ELF-1 (cell line): ENCODE data around the gene PSD4.

Source experiments
- DNase-seq: peaks from one replicate; pipeline ENCODE4 v3.0.0-alpha.2; 2016; ENCODE audit warnings: low read depth, low spot score

PSD4 gene

DNA sequence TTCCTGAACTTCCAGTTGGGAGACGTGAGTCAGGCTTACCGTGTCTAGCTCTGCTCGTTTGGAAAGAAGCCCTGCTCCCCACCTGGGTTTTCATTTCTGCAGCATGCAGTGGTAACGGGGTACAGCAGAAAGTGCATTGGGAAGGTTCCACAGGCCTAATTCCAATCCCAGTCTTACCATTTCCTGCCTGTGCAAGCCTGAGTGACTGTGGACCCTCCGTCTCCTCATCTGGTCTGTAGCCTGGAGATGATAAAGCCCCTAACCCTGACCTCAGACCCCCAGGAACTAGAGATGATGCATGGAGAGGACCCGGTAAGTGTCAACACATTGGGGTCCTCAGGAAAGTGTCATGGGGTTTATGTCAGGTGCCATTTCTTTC lies 5.8 kb upstream of the PSD4 start:
- DNase-seq, result no peak

DNA sequence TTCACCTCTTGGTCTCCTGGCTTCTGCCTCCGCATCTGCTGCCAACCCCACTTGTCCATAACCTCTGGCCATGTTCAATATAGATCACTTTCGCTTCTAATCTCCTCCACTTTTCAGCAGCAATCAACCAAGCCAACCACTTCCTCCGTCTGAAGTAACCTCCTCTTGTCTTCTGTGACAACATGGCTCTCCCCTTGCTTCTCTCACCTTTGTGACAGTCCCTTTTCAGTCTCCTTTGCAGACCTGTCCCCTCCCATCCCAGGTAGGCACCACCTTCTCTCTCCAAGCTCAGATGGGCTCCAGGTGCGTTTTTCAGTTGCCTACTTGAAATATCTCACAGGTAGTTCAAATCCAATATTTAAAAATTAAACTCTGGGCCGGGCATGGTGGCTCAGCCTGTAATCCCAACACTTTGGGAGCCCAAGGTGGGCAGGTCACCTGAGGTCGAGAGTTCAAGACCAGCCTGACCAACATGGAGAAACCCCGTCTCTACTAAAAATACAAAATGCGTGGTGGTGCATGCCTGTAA lies 4.7 kb upstream of the PSD4 start:
- no peak for DNase-seq

DNA sequence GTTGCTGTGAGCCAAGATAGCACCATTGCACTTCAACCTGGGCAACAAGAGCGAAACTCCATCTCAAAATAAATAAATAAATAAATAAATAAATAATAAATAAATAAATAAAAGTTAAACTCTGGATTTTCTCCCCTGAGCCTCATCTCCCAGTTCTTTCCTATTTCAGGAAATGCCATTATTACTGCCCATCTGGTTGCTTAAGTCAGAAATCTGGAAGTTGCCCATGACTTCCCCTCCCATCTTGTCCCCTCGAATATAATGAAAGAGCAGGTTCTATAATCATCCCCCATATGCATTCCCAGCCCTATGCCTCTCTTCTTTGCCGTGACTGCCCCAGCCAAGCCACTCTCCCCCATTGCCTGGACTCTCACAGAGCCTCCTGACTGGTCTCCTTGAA lies 4.2 kb upstream of the PSD4 start:
- DNase-seq, result no peak

DNA sequence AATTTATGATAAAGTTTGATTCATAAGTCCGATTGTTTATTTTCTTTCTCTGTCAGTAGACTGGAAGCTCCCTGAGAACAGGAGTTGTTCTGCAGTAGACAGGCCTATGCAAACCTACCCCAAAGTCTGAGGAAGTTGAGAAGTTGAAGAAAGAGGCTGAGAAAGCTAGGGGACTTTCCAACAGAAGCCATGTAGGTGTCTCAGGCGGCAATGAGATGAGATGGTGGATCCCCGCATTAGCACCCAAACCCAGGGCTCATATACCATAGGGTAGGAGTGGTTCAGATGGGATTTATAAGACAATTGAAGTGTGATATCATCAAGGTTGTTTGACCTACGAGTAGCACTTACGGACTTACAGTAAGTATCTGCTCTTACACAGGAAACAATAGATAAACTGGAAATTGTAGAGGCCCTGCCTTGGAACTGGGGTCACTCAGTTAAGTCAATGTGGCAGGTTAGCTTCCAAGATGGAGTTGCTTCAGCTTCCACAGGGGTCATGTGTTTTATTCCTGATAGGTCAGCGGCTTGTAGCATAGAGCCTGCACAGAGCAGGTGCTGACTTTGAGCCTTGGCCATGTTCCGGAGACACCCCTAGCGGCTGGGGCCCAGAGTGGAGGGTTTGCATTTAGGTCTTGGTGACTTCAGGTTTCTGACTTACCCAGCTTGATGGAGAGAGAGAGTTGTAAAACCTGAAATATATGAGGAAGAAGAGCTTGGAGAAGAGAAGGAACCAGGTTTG lies 2.3 kb upstream of the PSD4 start:
- DNase-seq, result no peak

DNA sequence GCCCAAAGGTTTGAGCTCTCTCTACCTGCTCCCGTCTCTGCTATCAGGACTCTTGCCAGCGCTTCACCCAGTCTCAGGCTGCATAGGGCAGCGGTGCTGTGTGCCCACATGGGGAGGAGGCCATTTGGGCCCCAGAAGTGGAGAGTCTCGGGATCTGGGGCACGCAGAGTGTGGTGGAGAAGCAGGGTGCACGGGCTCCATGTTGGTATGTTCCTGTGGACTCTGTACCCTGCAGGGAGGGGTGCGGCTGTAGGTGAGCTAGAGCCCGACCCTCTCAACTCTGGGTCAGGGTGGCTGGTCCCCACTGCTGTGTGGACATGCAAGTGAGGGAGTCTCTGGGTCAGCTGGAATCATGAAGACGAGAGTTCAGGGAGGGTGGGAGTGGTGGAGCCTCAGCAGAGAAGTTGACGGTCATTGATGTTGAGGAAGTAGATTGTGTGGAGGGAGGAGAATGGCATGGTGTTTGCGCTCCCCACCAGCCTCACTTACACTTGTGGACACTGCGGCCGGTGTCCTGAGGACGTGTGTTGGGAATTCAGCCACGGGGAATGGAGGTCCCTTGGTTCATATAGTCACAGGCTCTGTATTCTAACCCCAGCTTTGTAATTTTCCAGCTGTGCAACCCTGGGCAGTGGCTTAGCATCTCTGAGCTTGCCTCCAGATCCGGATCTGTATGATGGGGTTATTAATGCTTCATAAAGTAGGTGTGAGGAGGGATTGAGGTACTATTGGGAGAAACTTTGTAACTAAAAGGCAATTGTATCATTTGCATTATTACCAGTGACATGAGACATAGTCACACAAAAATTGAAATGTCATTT lies 840 bp upstream of the PSD4 start:
- DNase-seq, result no peak

DNA sequence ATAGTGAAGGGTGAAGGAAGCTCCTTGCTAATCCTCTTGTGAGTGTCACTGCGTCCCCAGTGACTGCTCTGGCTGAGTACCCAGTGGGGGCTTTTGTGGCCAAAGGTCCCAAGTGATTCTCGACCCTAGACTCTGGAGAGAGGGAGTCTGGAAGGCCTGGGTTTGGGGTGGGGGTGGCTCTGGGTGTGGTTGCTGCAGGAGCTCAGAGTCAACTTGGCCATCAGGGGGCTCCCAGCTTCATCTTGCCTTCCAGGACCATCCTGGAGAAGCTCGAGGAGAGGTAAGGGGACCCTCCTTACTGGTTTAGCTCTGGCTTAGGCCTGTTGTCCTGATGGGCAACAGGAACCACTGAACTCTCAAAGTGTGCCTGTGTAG lies 592 bp downstream of the PSD4 start:
- DNase-seq, result no peak

DNA sequence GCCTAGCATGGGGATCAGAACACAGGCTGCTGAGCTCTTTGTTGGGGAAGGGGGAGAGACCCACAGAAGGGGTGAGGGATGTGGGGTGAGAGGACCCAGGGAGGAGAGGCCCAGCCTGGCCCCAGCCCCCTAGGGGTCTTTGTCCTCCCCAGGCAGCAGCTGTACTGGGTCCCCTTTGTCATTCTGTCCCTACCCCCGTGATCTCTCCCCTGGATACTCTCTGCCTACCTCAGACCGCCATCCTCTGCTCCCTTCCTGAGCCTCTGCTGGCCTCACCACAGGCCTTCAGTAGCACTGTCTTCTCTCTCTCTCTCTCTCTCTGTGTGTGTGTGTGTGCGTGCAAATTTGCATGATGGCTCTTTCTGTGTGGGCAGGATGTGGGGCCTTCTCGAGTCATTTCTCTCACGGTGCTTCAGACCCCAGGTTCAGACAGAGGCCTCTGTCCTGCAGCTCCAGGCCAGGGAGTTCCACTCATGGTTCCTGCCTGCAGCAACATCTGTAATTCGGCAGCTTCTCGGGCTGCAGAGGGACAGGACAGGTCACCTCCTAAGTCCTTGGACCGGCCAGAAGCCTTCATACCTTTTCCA lies 1.4 kb downstream of the PSD4 start:
- DNase-seq, result no peak

DNA sequence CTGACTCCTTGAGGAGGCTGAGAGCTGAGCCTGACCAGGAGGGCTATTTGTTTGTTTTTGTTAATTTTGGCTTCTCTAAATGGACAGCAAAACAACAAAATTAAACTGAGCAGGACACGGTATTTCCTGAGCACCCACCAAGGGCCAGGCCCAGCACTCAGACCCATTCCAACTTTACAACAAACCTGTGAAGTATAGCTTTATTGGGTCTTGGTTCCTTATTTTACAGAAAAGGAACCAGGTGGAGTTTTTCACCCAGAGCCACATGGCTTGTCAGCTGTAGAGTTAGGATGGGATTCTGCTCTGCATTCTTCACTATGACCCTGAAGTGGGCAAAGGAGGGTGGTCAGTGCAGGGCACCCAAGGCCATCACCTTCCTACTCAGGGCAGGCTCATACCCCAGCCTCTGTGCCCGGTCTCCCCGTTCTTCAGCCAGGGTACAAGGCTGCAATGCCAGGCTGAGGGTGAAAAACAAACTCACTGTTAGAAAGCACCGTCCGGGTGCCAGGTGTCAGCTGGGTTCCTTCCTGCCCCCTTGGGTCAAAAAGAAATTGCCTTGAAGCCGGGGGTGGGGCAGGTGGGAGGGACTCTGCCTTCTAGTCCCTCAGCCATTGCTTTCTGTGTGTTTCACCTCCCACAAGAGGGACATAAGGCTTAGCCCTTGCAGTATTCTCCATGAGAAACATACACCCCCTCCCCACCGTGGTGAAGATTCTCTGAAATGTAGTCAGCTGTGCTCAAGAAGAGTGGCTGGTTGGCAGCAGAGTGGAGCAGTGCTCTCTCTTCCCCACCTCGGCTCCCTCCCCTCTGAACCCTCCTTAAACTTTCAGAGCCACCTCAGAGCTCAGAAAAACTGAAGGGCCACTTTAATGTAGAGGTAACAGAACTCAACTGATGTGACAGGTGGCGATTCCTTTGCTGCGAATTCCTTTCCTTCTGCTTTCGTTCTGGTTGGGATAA lies 2.2 kb downstream of the PSD4 start:
- DNase-seq, result no peak

DNA sequence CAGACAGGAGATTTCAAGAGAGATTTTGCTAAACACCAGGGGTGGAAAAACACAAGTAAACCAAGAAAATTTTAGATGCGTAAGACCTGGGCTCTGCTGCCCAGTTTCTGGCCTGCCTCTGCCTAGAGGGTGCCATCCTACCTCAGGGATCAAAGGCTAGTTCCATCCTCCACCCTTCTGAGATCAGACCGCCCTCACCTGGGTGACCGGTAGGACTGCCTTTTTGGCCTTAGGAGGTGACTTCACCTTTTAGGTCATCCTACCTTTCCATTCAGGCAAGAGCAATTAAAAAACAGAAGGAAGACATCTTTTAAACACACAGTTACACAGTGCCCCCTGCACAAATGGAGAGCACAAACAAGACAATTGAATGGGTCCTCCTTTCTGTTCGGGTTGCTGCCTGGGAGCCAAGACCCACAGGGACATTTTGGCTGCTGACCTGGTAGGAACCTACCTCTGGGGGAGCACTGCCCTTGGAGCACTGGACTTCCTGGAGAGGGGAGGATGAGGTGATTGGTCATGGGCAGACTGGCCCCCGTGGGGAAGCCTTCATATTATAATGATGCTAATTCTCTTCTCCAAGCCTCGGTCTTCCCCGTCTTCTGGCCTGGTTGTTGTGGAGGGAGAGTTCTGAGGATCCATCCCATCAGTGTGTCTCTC lies 3.1 kb downstream of the PSD4 start:
- DNase-seq, result no peak

DNA sequence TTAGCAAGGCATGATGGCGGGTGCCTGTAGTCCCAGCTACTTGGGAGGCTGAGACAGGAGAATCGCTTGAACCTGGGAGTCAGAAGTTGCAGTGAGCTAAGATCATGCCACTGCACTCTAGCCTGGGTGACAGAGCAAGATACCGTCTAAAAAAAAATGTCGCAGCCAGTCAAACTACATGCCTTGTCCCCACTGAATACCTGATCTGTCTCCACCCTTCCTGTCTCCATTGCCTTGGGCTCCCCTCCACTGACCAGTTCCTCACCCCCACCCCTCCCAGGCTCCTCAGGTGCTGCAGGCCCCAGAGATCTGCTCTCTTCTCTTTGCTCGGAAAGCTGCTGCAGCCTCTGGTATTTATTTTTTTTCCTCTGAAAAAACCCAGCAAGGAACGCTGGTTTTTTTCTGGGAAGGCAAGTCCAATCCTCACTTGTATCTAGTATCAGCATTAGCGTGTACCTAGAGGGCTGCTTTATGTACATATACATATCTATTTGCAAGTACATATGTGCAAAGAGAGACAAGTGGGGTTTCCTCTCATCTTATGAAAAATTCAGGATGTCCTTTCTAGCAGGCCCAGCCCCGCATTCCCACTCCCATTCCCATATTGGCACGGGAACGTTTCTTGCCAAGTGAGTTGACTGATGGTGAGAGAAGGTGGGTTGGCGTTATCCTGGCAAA lies 4.4 kb downstream of the PSD4 start:
- DNase-seq, result no peak

DNA sequence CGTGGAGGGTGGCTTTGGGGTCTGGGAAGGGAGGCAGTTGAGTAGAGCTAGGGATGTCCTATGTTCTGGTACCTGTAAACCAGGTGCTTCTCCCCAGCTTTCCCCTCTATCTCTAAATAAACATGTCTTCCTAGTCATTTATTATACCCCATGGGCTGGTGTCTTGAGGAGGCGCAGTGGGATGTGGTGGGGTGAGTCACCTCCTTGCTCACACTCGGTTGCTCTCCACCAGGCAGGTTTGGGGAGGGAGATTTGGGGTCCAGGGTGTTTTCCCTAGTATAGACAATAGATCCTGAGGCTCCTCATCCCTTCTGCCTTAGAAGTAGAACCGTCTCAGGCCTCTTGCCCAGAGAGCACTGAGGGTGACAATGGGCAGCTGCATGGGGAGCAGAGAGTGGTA lies 5.1 kb downstream of the PSD4 start:
- no peak for DNase-seq

DNA sequence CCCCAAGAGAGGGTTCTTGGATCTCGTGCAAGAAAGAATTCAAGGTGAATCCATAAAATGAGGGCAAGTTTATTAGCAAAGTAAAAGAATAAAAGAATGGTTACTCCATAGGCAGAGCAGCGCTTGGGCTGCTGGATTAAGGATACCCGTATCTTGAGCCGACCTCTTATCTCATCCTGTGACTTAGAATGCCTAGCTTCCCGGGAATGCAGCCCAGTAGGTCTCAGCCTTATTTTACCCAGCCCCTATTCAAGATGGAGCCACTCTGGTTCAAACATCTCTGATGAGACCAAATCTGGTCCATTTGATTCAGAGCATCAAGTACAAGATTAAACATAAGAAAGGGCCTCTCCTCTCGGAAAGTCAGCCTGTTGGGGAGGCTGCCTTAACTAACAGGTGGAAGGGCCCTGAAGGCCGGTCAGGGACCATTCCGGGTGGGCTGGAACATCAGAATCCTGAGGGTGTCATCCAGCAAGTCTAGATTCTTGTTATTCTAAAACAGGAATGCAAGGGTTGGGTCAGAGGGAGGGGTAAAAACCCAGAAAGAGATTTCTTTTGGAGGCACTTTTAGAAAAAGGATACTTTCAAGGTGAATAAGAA lies 5.8 kb downstream of the PSD4 start:
- no peak for DNase-seq

DNA sequence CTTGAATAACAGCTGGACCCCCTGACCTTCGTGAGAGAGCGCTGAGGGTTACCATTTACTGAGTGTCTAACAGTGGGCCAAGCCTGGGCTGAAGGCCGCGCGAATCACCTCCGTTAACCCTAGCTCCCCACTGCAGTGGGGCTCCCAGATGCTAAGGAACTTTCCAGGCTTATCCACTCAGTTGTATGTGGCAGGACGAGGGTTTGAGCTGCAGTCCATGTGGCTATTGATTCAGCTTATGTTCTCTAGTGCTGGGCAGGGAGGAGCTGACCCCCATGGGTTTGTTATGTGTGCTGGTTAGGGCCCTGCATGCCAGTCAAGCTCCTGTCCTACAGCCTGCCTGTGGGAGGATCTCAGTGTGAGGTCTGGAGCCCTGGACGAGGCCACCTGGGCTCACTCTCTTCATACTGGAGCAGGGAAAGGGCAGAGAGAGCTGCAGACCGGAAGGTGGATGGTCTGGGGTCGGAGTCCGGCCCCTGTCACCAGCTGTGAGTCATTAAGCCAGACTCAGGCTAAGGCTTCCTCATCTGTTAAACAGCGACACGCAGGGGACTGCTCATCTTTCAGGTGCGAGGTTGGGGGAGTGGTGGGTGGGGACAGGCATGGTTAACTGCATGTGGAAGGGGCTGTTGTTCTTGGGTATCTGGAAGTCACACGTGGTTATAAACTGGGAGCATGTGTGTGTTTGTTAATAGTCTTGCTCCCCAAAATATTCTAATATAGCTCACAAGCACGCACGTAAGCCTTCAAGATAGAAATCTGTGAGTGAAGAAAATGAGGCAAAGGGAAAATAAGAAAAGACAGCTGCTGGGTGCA lies 6.6 kb downstream of the PSD4 start:
- DNase-seq, result peak; percentile 52

DNA sequence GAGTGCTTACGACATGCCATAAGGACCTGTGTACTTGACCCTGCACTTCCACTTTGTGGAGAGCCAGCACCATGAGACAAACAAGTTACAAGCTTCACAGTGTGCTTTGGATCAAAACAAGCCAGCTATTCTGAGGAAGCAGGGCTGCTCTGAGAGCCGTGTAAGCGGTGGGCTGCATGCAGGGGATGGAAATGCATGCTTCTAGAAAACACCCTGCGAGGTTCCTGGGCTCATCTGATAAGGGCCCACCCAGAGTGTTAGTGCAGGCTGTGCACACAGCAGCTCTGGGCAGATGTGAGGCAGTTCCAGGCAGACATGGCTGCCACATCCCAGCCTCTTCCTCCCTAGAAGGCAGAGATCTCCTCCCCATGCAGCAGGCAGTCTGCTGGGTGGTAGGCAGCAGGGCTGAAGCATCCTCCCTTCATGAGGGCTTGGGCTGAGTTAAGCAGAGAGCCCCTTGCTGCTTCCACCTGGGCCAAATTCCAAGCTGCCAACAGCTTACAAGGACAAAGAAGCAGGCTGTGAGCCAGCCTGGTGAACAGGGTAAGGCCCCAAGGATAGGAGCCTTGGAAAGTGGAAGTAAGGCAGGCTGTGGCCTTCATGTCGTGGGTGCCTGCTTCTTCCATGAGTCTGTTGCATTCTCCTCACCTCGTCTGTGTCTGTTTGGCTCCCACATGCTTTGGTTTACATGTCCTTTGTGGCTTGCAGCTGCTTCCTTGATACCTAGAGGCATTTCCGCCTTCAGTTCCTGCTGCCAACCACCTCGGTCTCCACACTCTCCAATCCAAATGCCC lies 7.7 kb downstream of the PSD4 start:
- DNase-seq, result no peak

DNA sequence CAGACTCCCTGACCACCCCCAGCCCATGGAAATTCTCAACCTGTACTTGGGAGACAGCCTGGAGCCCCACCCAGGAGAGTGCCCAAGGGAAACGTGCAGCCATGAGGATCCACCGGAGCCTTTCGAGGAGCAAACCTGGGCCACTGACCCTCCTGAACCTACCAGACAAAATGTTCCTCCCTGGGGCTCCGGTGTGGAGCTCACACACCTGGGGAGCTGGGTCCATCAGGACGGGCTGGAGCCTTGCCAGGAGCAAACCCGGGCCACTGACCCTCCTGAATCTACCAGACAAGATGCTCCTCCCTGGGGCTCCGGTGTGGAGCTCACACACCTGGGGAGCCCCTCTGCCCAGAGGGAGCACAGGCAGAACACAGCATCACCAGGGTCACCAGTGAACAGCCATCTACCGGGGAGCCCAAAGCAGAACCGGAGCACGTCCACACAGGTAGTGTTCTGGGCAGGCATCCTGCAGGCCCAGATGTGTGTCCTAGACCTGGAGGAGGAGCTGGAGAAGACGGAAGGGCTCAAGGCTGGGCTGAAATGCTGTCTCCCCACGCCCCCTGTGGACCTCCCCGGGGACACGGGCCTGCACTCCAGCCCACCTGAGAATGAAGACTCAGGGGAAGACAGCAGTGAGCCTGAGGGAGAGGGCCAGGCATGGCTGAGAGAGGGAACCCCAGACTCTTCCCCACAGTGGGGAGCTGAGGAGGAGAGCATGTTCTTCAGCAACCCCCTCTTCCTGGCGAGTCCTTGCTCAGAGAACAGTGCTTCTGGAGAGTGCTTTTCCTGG lies 8.9 kb downstream of the PSD4 start:
- DNase-seq, result no peak

DNA sequence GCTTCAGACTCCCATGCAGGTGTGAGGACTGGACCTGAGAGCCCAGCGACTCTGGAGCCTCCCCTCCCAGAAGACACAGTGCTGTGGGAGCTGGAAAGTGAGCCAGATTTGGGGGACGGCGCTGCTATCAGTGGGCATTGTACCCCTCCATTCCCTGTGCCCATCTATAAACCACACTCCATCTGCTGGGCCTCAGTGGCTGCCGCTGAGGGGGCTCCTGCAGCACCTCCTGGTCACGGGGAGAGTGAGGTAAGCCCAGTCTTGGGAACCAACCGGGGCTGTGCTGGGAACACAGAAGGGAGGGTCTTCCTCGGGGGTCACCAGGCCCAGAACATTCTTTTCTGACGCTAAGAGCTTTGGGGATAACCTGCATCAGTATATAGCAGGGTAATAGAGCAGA lies 9.5 kb downstream of the PSD4 start:
- DNase-seq, result no peak

DNA sequence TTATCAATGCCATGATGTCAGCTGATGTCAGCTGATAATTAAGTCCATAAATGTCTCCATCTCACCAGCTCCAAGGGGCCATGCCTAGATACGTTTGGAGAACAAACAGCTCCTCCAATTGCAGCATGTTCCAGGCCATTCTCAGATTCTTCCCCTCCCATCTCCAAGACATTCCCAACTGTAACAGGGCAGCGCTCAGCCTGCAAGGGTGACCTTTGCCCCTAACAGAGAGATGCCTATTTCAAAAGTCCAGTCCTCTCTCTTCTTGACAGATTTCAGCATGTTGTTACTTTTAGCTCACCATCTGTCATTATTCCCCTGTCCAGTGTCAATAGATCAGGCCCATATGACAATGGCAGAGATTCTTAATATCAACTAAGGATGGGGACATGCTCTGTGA lies 9.9 kb downstream of the PSD4 start:
- no peak for DNase-seq
